Keratinocyte (primary cell): Measurements from ENCODE around the gene NLRP3.

Experiments
- EZH2 ChIP-seq: IDR thresholded peaks from one replicate; pipeline ENCODE4 v1.6.1; 2012; ENCODE audit warnings: inconsistent platforms, mild to moderate bottlenecking, low read length, moderate library complexity
- TF ChIP-seq, protein P1 (sequence below), 3 experiments: IDR thresholded peaks in 1 of 3; conservative IDR thresholded peaks in 1 of 3; optimal IDR thresholded peaks in 1 of 3; 2 replicates in 2 of 3; 3 replicates in 1 of 3; pipeline versions ENCODE3 to v1.5.1; 2011; ENCODE audit warnings: low read length in 3 of 3, mild to moderate bottlenecking in 3 of 3, moderate library complexity in 2 of 3, control low read depth in 1 of 3, inconsistent platforms in 1 of 3; ENCODE audit not compliant: insufficient read depth in 2 of 3; ENCODE audit errors: extremely low read depth in 1 of 3

DNA sequence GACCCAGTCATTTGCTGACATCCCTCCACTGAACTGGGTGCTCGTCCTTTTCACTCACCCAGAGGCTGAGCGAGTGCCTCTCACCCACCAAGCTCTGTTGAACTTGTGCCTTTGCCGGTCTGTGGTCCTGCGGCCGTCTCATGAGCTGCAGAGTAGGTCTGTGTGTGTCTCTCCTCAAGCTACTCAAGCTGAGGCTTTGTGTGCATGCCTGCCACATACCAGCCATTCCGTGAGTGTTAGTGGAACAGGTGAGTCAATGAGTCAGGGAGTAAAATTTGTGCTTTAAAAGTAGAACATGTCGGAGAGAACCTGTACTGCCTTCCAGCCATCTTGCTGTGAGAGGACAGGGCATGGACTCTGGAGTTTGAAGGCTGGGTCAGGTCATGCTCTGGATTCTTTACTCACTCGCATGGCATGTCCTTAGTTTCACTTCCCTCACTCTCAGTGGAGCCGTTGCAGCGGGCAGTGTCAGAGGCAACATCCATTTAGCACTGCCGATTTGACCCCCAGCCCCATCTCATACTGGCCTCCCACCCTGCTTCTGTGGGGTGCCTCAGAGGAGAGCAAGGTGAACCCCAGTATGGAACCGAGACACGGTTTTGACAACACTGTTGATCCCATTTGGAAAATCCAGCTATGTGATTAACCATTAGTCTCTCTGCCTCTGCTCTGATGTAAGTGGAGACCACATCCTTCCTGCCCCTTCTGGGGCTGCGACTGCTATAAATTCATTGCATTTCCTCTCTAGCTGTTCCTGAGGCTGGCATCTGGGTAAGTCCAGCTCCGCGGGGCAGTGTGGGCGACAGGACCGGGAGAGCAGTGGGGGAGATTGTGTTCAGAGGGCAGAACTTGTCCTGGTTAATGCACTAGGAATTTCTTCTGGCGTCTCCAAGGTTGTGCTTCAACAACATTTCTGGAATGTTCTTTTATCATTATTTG lies at the start of gene NLRP3:
- TF ChIP-seq EZH2 = no peak
- TF ChIP-seq, protein P1, sequence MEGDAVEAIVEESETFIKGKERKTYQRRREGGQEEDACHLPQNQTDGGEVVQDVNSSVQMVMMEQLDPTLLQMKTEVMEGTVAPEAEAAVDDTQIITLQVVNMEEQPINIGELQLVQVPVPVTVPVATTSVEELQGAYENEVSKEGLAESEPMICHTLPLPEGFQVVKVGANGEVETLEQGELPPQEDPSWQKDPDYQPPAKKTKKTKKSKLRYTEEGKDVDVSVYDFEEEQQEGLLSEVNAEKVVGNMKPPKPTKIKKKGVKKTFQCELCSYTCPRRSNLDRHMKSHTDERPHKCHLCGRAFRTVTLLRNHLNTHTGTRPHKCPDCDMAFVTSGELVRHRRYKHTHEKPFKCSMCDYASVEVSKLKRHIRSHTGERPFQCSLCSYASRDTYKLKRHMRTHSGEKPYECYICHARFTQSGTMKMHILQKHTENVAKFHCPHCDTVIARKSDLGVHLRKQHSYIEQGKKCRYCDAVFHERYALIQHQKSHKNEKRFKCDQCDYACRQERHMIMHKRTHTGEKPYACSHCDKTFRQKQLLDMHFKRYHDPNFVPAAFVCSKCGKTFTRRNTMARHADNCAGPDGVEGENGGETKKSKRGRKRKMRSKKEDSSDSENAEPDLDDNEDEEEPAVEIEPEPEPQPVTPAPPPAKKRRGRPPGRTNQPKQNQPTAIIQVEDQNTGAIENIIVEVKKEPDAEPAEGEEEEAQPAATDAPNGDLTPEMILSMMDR (optimal IDR thresholded peaks at IDR 0.05 in 1 of 3, IDR thresholded peaks at IDR 0.05 in 1 of 3, conservative IDR thresholded peaks at IDR 0.05 in 1 of 3; ENCODE audit: extremely low read depth in 1 of 3, insufficient read depth in 2 of 3, low read length in 3 of 3) = no peak
